ENCODE measurements around the gene SLC3A2. TPM values are rescaled to one million over a fixed set of nuclear protein-coding genes. Genes with fewer than 3 reads are reported as not detected.
A peak's percentile ranks its signal among the peaks of the same experiment; 100 is the strongest.

SLC3A2 gene
- polyA plus RNA-seq, 3 donors = 164 to 215 (median 179) TPM

GRCh38 chr11:62892077-62892922, 11.6 kb downstream of the SLC3A2 start:
- DNase-seq (ENCODE audit: extremely low read depth in 1 of 11, low read depth in 9 of 11, low spot score in 4 of 11) = no peak

GRCh38 chr11:62895501-62895900, 14.8 kb downstream of the SLC3A2 start:
- no peak for DNase-seq (ENCODE audit: extremely low read depth in 1 of 11, low read depth in 9 of 11, low spot score in 4 of 11)

- no peak for DNase-seq (ENCODE audit: extremely low read depth in 1 of 11, low read depth in 9 of 11, low spot score in 4 of 11)
These were observed 15.4 kb downstream of the SLC3A2 start for GRCh38 chr11:62896049-62896448.

- DNase-seq (ENCODE audit: extremely low read depth in 1 of 11, low read depth in 9 of 11, low spot score in 4 of 11) = no peak
These were observed 16.6 kb downstream of the SLC3A2 start for GRCh38 chr11:62897311-62897710.

GRCh38 chr11:62898027-62898426, 17.3 kb downstream of the SLC3A2 start:
- no peak for DNase-seq (ENCODE audit: extremely low read depth in 1 of 11, low read depth in 9 of 11, low spot score in 4 of 11)

GRCh38 chr11:62902932-62903331, 22.2 kb downstream of the SLC3A2 start:
- no peak for DNase-seq (ENCODE audit: extremely low read depth in 1 of 11, low read depth in 9 of 11, low spot score in 4 of 11)

- DNase-seq (ENCODE audit: extremely low read depth in 1 of 11, low read depth in 9 of 11, low spot score in 4 of 11) = no peak
These were observed 24.6 kb downstream of the SLC3A2 start for GRCh38 chr11:62905296-62905695.

GRCh38 chr11:62905927-62906531, 25.3 kb downstream of the SLC3A2 start:
- DNase-seq (ENCODE audit: extremely low read depth in 1 of 11, low read depth in 9 of 11, low spot score in 4 of 11) = peak in 10 of 11 donors; percentile 54 to 84 (median 74)

- no peak for DNase-seq (ENCODE audit: extremely low read depth in 1 of 11, low read depth in 9 of 11, low spot score in 4 of 11)
These were observed 27.9 kb downstream of the SLC3A2 start for GRCh38 chr11:62908468-62909072.

- DNase-seq (ENCODE audit: extremely low read depth in 1 of 11, low read depth in 9 of 11, low spot score in 4 of 11) = peak in 8 of 11 donors; percentile 40 to 69 (median 55)
These were observed 28.6 kb downstream of the SLC3A2 start for GRCh38 chr11:62909107-62909894.

GRCh38 chr11:62910141-62910882, 29.6 kb downstream of the SLC3A2 start:
- no peak for DNase-seq (ENCODE audit: extremely low read depth in 1 of 11, low read depth in 9 of 11, low spot score in 4 of 11)

GRCh38 chr11:62911137-62912130, 30.7 kb downstream of the SLC3A2 start:
- no peak for DNase-seq (ENCODE audit: extremely low read depth in 1 of 11, low read depth in 9 of 11, low spot score in 4 of 11)

- no peak for DNase-seq (ENCODE audit: extremely low read depth in 1 of 11, low read depth in 9 of 11, low spot score in 4 of 11)
These were observed 31.6 kb downstream of the SLC3A2 start for GRCh38 chr11:62912268-62912667.

GRCh38 chr11:62914416-62914815, 33.7 kb downstream of the SLC3A2 start:
- no peak for DNase-seq (ENCODE audit: extremely low read depth in 1 of 11, low read depth in 9 of 11, low spot score in 4 of 11)

GRCh38 chr11:62917906-62918502, 37.3 kb downstream of the SLC3A2 start:
- no peak for DNase-seq (ENCODE audit: extremely low read depth in 1 of 11, low read depth in 9 of 11, low spot score in 4 of 11)

GRCh38 chr11:62918531-62918930, 37.8 kb downstream of the SLC3A2 start:
- no peak for DNase-seq (ENCODE audit: extremely low read depth in 1 of 11, low read depth in 9 of 11, low spot score in 4 of 11)

GRCh38 chr11:62919476-62919875, 38.8 kb downstream of the SLC3A2 start:
- no peak for DNase-seq (ENCODE audit: extremely low read depth in 1 of 11, low read depth in 9 of 11, low spot score in 4 of 11)

All from renal cortex interstitium (tissue), 11 donors.